ENCODE data around the gene ROR1. TPM values are rescaled to one million over a fixed set of nuclear protein-coding genes. Genes with fewer than 3 reads are reported as not detected.

The ROR1 gene
- total RNA-seq, 1 donor from 2014 or later: 0.26 TPM

DNA sequence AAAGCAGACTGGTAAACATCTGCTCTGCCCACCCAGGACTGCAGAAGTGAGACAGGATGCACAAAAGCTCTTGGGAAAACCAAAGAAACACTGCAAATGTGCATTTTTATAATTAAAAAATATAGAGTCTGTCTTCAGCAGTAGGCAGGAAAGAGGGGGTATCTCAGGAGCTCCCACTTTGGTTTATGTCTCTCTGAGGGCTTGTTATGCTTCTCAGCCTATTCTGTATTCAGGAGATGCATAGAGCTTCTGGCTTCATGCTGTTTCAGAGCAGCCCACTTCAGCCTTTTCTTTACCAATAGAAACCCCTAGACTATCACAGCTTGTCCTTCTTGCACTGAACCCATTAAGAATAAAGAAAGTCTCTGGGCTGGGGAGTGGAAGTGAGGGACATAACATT, 148.0 kb downstream of the ROR1 start:
- TF ChIP-seq CTCF (IDR thresholded peaks at IDR 0.05; ENCODE audit: insufficient read depth, low read length, severe bottlenecking): no peak
- no peaks in the 10 kb centered on the region for H3K27me3 ChIP-seq (ENCODE audit: control insufficient read depth, insufficient read depth, low read length)
- no peak overlapping the region for H3K4me3 ChIP-seq (ENCODE audit: low read depth, low read length)
- DNase-seq (ENCODE audit: low read depth): no peak
- no peaks in the 10 kb centered on the region for H3K36me3 ChIP-seq (ENCODE audit: control insufficient read depth, insufficient read depth, low read length)
- FAIRE-seq: no peak

- no peak for FAIRE-seq
- no peak overlapping the region for H3K4me3 ChIP-seq (ENCODE audit: low read depth, low read length)
- no peak for DNase-seq (ENCODE audit: low read depth)
- H3K36me3 ChIP-seq (ENCODE audit: control insufficient read depth, insufficient read depth, low read length): no peaks in the 10 kb centered on the region
- no peak for TF ChIP-seq CTCF (IDR thresholded peaks at IDR 0.05; ENCODE audit: insufficient read depth, low read length, severe bottlenecking)
- H3K27me3 ChIP-seq (ENCODE audit: control insufficient read depth, insufficient read depth, low read length): no peaks in the 10 kb centered on the region
These were observed 149.0 kb downstream of the ROR1 start for GRCh38 chr1:63922848-63923247.

DNA sequence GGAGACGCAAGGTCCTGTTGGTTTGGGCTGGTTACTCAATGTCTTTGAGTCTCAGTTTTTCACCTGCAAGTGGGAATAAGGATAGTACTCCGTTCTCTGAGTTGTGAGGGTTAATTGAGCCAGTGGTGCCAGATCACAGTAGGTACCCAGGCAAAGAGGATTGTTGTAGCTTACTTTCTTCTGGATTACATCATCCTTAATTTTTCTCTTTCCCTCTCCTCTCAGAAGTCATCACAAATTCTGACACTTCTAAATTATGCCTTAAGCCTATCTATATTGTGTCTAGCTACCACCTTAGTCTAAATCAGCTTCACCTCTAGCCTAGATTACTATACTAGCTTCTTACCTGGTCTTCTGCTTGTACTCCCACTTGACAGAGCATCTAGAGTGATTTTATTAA, 149.5 kb downstream of the ROR1 start:
- no peak overlapping the region for H3K4me3 ChIP-seq (ENCODE audit: low read depth, low read length)

DNA sequence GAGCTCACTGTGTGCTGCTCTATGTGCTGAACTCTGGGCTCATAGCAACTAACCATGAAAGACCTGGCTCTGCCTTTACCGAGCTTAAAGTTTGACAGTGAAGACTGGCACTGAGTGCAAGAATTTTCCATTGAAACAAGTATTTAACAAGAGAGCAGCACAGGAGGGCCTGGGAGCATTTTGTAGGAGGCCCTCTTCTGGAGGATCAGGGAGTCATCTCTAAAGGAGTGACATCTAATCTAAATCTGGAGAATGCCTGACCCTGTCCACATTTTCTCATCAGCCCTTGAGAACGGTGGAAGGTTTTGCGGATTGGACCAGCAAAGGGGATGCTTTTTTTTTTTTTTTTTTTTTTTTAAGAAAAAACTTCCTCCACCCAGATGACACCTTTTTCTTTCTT, 150.8 kb downstream of the ROR1 start:
- H3K27me3 ChIP-seq (ENCODE audit: control insufficient read depth, insufficient read depth, low read length): no peaks in the 10 kb centered on the region
- H3K4me3 ChIP-seq (ENCODE audit: low read depth, low read length): no peak overlapping the region
- no peak for TF ChIP-seq CTCF (IDR thresholded peaks at IDR 0.05; ENCODE audit: insufficient read depth, low read length, severe bottlenecking)
- DNase-seq (ENCODE audit: low read depth): no peak
- no peak for FAIRE-seq
- H3K36me3 ChIP-seq (ENCODE audit: control insufficient read depth, insufficient read depth, low read length): no peaks in the 10 kb centered on the region

More for the DNA sequence above, 149.5 kb downstream of the ROR1 start:
- FAIRE-seq (no peak), DNase-seq (ENCODE audit: low read depth) (no peak)
- no peaks in the 10 kb centered on the region for H3K36me3 ChIP-seq (ENCODE audit: control insufficient read depth, insufficient read depth, low read length)
- no peaks in the 10 kb centered on the region for H3K27me3 ChIP-seq (ENCODE audit: control insufficient read depth, insufficient read depth, low read length)
- TF ChIP-seq CTCF (IDR thresholded peaks at IDR 0.05; ENCODE audit: insufficient read depth, low read length, severe bottlenecking): no peak

- H3K36me3 ChIP-seq (ENCODE audit: control insufficient read depth, insufficient read depth, low read length): no peaks in the 10 kb centered on the region
- H3K27me3 ChIP-seq (ENCODE audit: control insufficient read depth, insufficient read depth, low read length): no peaks in the 10 kb centered on the region
- no peak for DNase-seq (ENCODE audit: low read depth)
- H3K4me3 ChIP-seq (ENCODE audit: low read depth, low read length): no peak overlapping the region
- no peak for FAIRE-seq
- no peak for TF ChIP-seq CTCF (IDR thresholded peaks at IDR 0.05; ENCODE audit: insufficient read depth, low read length, severe bottlenecking)
These were observed 154.6 kb downstream of the ROR1 start for GRCh38 chr1:63928186-63929105.
